GM12873 (cell line): Measurements from ENCODE around the gene FAS.

ENCODE experiments used
- CTCF ChIP-seq: IDR thresholded peaks from 2 replicates; pipeline ENCODE4 v1.5.1; 2012; ENCODE audit warnings: low read depth, mild to moderate bottlenecking, moderate library complexity, low read length, control low read depth; ENCODE audit not compliant: insufficient read depth; ENCODE audit errors: missing control alignments

The FAS gene

GRCh38 chr10:89051593-89051992, 61.0 kb downstream of the FAS start:
- TF ChIP-seq CTCF, result no peak

GRCh38 chr10:89053555-89053954, 63.0 kb downstream of the FAS start:
- no peak for TF ChIP-seq CTCF

- TF ChIP-seq CTCF, result no peak
These were observed 64.6 kb downstream of the FAS start for GRCh38 chr10:89055159-89055558.

GRCh38 chr10:89062861-89063260, 72.3 kb downstream of the FAS start:
- TF ChIP-seq CTCF, result no peak

- TF ChIP-seq CTCF, result no peak
These were observed 72.9 kb downstream of the FAS start for GRCh38 chr10:89063465-89063864.

GRCh38 chr10:89064748-89065147, 74.2 kb downstream of the FAS start:
- TF ChIP-seq CTCF, result no peak
